HEK293T (cell line): ENCODE data around the gene DIAPH1.

Experiments used
- ARNT ChIP-seq: fragments of 450-650 bp; IDR thresholded peaks from 2 replicates; pipeline ENCODE4 v1.6.1; 2017; ENCODE audit warnings: mild to moderate bottlenecking
- PKNOX1 ChIP-seq: fragments of 450-650 bp; IDR thresholded peaks from 2 replicates; pipeline ENCODE4 v1.6.1; 2016
- SP1 ChIP-seq: fragments of 450-650 bp; IDR thresholded peaks from 2 replicates; pipeline ENCODE4 v1.6.1; 2017

DNA sequence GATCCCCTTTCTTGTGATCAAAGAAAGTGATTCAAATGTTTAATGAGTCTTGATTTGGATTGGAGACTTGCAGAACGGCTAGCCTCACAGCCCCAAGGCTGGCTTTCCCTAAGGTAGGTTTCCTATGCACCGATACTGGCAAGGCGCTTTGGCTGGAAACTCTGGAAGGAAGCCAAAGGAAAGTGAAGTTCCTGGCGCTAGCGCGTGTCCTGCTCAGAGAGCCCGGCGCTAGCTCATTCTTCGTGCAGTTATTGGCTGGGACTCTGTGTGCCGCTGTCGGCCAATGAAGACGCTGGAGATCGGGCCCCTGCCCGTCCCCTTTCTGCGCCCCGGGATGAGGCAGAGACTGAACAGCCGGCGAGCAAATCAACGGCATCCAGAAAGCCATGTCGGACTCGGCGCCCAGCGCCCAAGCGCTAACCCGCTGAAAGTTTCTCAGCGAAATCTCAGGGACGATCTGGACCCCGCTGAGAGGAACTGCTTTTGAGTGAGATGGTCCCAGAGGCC is 143.1 kb downstream of the DIAPH1 start, which contains the start of gene PCDHGC3:
- TF ChIP-seq ARNT, result no peak
- peak; percentile 59 for TF ChIP-seq PKNOX1
- TF ChIP-seq SP1, result no peak
